ENCODE results near the gene OPTC.

DNA sequence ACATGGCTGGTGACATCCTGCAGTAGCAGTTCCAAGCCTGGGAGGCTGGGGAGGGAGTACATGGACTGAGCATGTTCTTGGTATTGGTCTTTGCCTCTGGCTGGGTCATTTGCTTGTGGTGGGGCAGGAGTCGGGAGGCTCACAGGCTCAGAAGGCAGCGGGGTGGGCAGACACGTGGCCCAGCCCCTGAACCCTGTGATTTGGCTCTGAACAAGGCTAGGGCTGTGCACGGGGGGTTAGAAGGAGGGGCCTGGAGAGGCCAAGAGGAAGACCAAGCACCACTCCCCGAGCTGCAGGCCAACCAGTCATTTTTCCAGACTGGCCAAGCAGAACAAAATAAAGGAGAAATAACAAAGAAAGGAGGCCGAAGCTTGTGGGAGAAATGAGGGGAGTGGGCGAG lies 28.0 kb upstream of the OPTC start:
- TF ChIP-seq, protein P1, sequence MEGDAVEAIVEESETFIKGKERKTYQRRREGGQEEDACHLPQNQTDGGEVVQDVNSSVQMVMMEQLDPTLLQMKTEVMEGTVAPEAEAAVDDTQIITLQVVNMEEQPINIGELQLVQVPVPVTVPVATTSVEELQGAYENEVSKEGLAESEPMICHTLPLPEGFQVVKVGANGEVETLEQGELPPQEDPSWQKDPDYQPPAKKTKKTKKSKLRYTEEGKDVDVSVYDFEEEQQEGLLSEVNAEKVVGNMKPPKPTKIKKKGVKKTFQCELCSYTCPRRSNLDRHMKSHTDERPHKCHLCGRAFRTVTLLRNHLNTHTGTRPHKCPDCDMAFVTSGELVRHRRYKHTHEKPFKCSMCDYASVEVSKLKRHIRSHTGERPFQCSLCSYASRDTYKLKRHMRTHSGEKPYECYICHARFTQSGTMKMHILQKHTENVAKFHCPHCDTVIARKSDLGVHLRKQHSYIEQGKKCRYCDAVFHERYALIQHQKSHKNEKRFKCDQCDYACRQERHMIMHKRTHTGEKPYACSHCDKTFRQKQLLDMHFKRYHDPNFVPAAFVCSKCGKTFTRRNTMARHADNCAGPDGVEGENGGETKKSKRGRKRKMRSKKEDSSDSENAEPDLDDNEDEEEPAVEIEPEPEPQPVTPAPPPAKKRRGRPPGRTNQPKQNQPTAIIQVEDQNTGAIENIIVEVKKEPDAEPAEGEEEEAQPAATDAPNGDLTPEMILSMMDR (IDR thresholded peaks at IDR 0.05; ENCODE audit: control extremely low read depth in 1 of 3, insufficient read depth in 1 of 3, low read depth in 1 of 3, low read length in 3 of 3) = no peak
- no peak for TF ChIP-seq TBP (IDR thresholded peaks at IDR 0.05; ENCODE audit: low read depth, low read length)
- TF ChIP-seq CHD2 (IDR thresholded peaks at IDR 0.05; ENCODE audit: low read length) = no peak
- TF ChIP-seq KDM1A (IDR thresholded peaks at IDR 0.05; ENCODE audit: borderline replicate concordance, low read length) = no peak
- no peak for TF ChIP-seq SUZ12 (IDR thresholded peaks at IDR 0.05; ENCODE audit: low read length)
- no peak for TF ChIP-seq EZH2 (IDR thresholded peaks at IDR 0.05; ENCODE audit: low read depth, low read length, severe bottlenecking)
- no peak for TF ChIP-seq ZNF274 (IDR thresholded peaks at IDR 0.05; ENCODE audit: borderline replicate concordance, extremely low read depth, low read length)
- TF ChIP-seq POLR2A (IDR thresholded peaks at IDR 0.05; ENCODE audit: control extremely low read depth in 1 of 2, low read depth in 2 of 2, low read length in 2 of 2) = no peak
